Spleen (tissue), 11 donors: ENCODE results near the gene AJAP1. TPM values are rescaled to one million over a fixed set of nuclear protein-coding genes. Genes with fewer than 3 reads are reported as not detected.

ENCODE experiments used
- DNase-seq: peaks from one replicate; pipeline ENCODE4 v3.0.0-alpha.2; 2020
- H3K27ac ChIP-seq, 8 donors: fragments of 200-600 bp; sonication (generic) in 7 of 8; 1 replicate in 4 of 8; 2 replicates in 4 of 8; pipeline versions ENCODE4 v1.5.0 to v1.8.0; 2016 to 2021; ENCODE audit warnings: inconsistent platforms in 4 of 8, mild to moderate bottlenecking in 4 of 8, moderate library complexity in 1 of 8
- H3K27me3 ChIP-seq, 7 donors: fragments of 200-600 bp; sonication (generic) in 6 of 7; replicated peaks in 1 of 7; 1 replicate in 4 of 7; 2 replicates in 3 of 7; pipeline versions ENCODE4 v1.5.0 to v1.8.0; 2016 to 2021; ENCODE audit warnings: inconsistent platforms in 3 of 7, mild to moderate bottlenecking in 1 of 7
- H3K36me3 ChIP-seq, 6 donors: fragments of 200-600 bp; sonication (generic) in 5 of 6; 1 replicate in 4 of 6; 2 replicates in 2 of 6; pipeline versions ENCODE4 v1.5.0 to v1.8.0; 2016 to 2021; ENCODE audit warnings: inconsistent platforms in 2 of 6
- H3K4me1 ChIP-seq, 6 donors: fragments of 200-600 bp; sonication (generic) in 5 of 6; 1 replicate in 3 of 6; 2 replicates in 3 of 6; pipeline versions ENCODE4 v1.5.0 to v1.8.0; 2016 to 2021; ENCODE audit warnings: inconsistent platforms in 3 of 6
- H3K4me3 ChIP-seq, 8 donors: fragments of 200-600 bp; sonication (generic) in 7 of 8; 1 replicate in 4 of 8; 2 replicates in 4 of 8; pipeline versions ENCODE4 v1.5.0 to v1.8.0; 2016 to 2021; ENCODE audit warnings: inconsistent platforms in 4 of 8, mild to moderate bottlenecking in 4 of 8, moderate library complexity in 2 of 8
- H3K9me3 ChIP-seq, 8 donors: fragments of 200-600 bp; sonication (generic) in 7 of 8; 1 replicate in 4 of 8; 2 replicates in 4 of 8; pipeline versions ENCODE4 v1.5.0 to v1.8.0; 2016 to 2021; ENCODE audit warnings: inconsistent platforms in 4 of 8
- CTCF ChIP-seq, 11 experiments: fragments of 200-600 bp in 7 of 11; fragments of 450-650 bp in 4 of 11; sonication (generic) in 4 of 11; IDR thresholded peaks in 8 of 11; conservative IDR thresholded peaks in 3 of 11; 1 replicate in 7 of 11; 2 replicates in 4 of 11; pipeline versions ENCODE4 v1.4.0 to v1.8.0; 2016 to 2021; ENCODE audit warnings: antibody characterized with exemption in 11 of 11, inconsistent platforms in 4 of 11, mild to moderate bottlenecking in 1 of 11
- POLR2A ChIP-seq, 3 donors: fragments of 450-650 bp; IDR thresholded peaks; one replicate each; pipeline ENCODE4 v1.5.1; 2017; ENCODE audit warnings: antibody characterized with exemption in 3 of 3, mild to moderate bottlenecking in 1 of 3
- POLR2AphosphoS5 ChIP-seq, 3 donors: sonication (generic); formaldehyde crosslinking; IDR thresholded peaks; one replicate each; pipeline ENCODE4 v1.5.1; 2017; ENCODE audit warnings: antibody characterized with exemption in 3 of 3
- WGBS, 5 donors: extraction: QIAGEN DNeasy Blood & Tissue Kit in 3 of 5; methylation state at CpG; one replicate each; pipeline versions ENCODE4 v1.1.5 to v1.1.7; 2013 to 2018; 5-methylcytosine and 5-hydroxymethylcytosine counted together
- intact Hi-C: fragments of 100-400 bp; cut with DNase I; formaldehyde crosslinking; loops from one replicate; pipeline ENCODE4 v1.15.0; 2023; ENCODE audit warnings: low total_unique reads
- polyA plus RNA-seq, 3 donors: library from polyadenylated mRNA; stranded (reverse); fragments of 200-250 nt; gene quantifications; one replicate each; pipeline ENCODE4 v1.2.1, GENCODE V29; 2013
- total RNA-seq, 7 donors: library from RNA; depleted of rRNA in 3 of 7; stranded (reverse); fragments of >200 nt in 3 of 7; fragmentation: NEBNext Ultra II Directional in 4 of 7; extraction: Animal tissue kit (Norgen Biotek cat#: 25700) in 4 of 7; gene quantifications; one replicate each; pipeline versions ENCODE4 v1.1.0 to v1.2.1, GENCODE V29; 2016 to 2021
- donor health status: healthy with polysubstance abuse.
- donor health status: DM: no; HTN: no; CAD: no; lungs with moderate emphysema.
- donor health status: DM: no; HTN: no; CAD: no.
- donor health status: Bipolar disorder and iron deficiency.
- donor health status: healthy.
- donor health status: DM: no; HTN: no; CAD: no.
- donor health status: DM: yes; HTN: yes; CAD: no.

Gene AJAP1
- total and polyA plus RNA-seq, 10 donors, result 0.04 to 13.3 (median 2.4) TPM

- H3K4me3 ChIP-seq, result no peak overlapping the region
- 26 to 44% (median 33%) methylated on average over 5 to 9 of the region's 9 CpGs for WGBS, 5 donors
- no peak for DNase-seq
- no peaks in the 10 kb centered on the region for H3K9me3 ChIP-seq
- no peaks in the 10 kb centered on the region for H3K36me3 ChIP-seq
- peaks cover 3 to 92% (median 53%) of the 10 kb centered on the region in 7 donors for H3K27me3 ChIP-seq
- no peak overlapping the region for H3K27ac ChIP-seq
- intact Hi-C loops, result no loop called here
- peaks cover 0 to 38% (median 23%) of the 10 kb centered on the region in 6 donors for H3K4me1 ChIP-seq
- no peak for TF ChIP-seq POLR2AphosphoS5 (IDR thresholded peaks at IDR 0.05)
- no peak for TF ChIP-seq POLR2A (IDR thresholded peaks at IDR 0.05)
- TF ChIP-seq CTCF (IDR thresholded peaks at IDR 0.05 in 8 of 11, conservative IDR thresholded peaks at IDR 0.05 in 3 of 11), result no peak
Observed at GRCh38 chr1:4653328-4653660, 1.1 kb upstream of the AJAP1 start.

- no peak for TF ChIP-seq POLR2AphosphoS5 (IDR thresholded peaks at IDR 0.05)
- TF ChIP-seq POLR2A (IDR thresholded peaks at IDR 0.05), result no peak
- no peak for TF ChIP-seq CTCF (IDR thresholded peaks at IDR 0.05 in 8 of 11, conservative IDR thresholded peaks at IDR 0.05 in 3 of 11)
- peaks cover 0 to 38% (median 23%) of the 10 kb centered on the region in 6 donors for H3K4me1 ChIP-seq
- no peaks in the 10 kb centered on the region for H3K9me3 ChIP-seq
- peaks cover 3 to 98% (median 61%) of the 10 kb centered on the region in 7 donors for H3K27me3 ChIP-seq
- peak overlapping the region in 2 of 8 donors; percentile 37 to 48 for H3K27ac ChIP-seq
- peak overlapping the region in 6 of 8 donors; percentile 15 to 62 (median 35) for H3K4me3 ChIP-seq
- WGBS, 5 donors, result 1 to 4% (median 2%) methylated on average over 31 to 142 of the region's 142 CpGs
- intact Hi-C loops, result no loop called here
- no peak for DNase-seq
- H3K36me3 ChIP-seq, result no peaks in the 10 kb centered on the region
Observed at GRCh38 chr1:4654764-4655673, 610 bp downstream of the AJAP1 start.

- TF ChIP-seq CTCF (IDR thresholded peaks at IDR 0.05 in 8 of 11, conservative IDR thresholded peaks at IDR 0.05 in 3 of 11) (peak in 10 of 11 experiments; percentile 14 to 61 (median 48)), POLR2AphosphoS5 (IDR thresholded peaks at IDR 0.05) (peak in 2 of 3 donors; percentile 18 to 38), POLR2A (IDR thresholded peaks at IDR 0.05) (no peak)
- peak overlapping the region in 7 of 8 donors; percentile 9 to 62 (median 35) for H3K4me3 ChIP-seq
- H3K4me1 ChIP-seq, result peaks cover 0 to 38% (median 23%) of the 10 kb centered on the region in 6 donors
- H3K36me3 ChIP-seq, result no peaks in the 10 kb centered on the region
- H3K27me3 ChIP-seq, result peaks cover 3 to 98% (median 61%) of the 10 kb centered on the region in 7 donors
- peak overlapping the region in 3 of 8 donors; percentile 21 to 48 (median 37) for H3K27ac ChIP-seq
- DNase-seq, result no peak
- 1 to 13% (median 2%) methylated on average over 17 to 78 of the region's 78 CpGs for WGBS, 5 donors
- no peaks in the 10 kb centered on the region for H3K9me3 ChIP-seq
- intact Hi-C loops, result no loop called here
Observed at GRCh38 chr1:4655674-4656532, 1.5 kb downstream of the AJAP1 start.
